ENCODE measurements around the gene DCAF15.

- TF ChIP-seq POLR2A (IDR thresholded peaks at IDR 0.05) (no peak), CTCF (IDR thresholded peaks at IDR 0.05) (no peak)
Observed at GRCh38 chr19:13989487-13989886, 37.2 kb downstream of the DCAF15 start.

Measured in esophagus squamous epithelium (tissue), 4 donors.